HCEC 1CT (cell line): ENCODE measurements around the gene HRAS.

Experiments
- DNase-seq: peaks from one replicate; pipeline ENCODE4 v3.0.0-alpha.2; 2017

HRAS gene

GRCh38 chr11:553083-553987, 18.0 kb upstream of the HRAS start:
- no peak for DNase-seq

- no peak for DNase-seq
Observed at GRCh38 chr11:551596-551995, 16.2 kb upstream of the HRAS start.

GRCh38 chr11:551131-551530, 15.8 kb upstream of the HRAS start:
- DNase-seq: no peak

GRCh38 chr11:550746-551085, 15.3 kb upstream of the HRAS start:
- no peak for DNase-seq

- DNase-seq: no peak
Observed at GRCh38 chr11:550021-550745, 14.8 kb upstream of the HRAS start.

- DNase-seq: no peak
Observed at GRCh38 chr11:548700-549603, 13.6 kb upstream of the HRAS start.

GRCh38 chr11:545171-545570, 9.8 kb upstream of the HRAS start:
- no peak for DNase-seq

- no peak for DNase-seq
Observed at GRCh38 chr11:544817-545166, 9.4 kb upstream of the HRAS start.

GRCh38 chr11:541433-541885, 6.1 kb upstream of the HRAS start:
- no peak for DNase-seq

GRCh38 chr11:540583-541432, 5.4 kb upstream of the HRAS start:
- DNase-seq: no peak

GRCh38 chr11:539971-540481, 4.7 kb upstream of the HRAS start:
- no peak for DNase-seq

- DNase-seq: no peak
Observed at GRCh38 chr11:538431-539051, 3.2 kb upstream of the HRAS start.

- DNase-seq: no peak
Observed at GRCh38 chr11:537622-538430, 2.5 kb upstream of the HRAS start.

GRCh38 chr11:536841-537621, 1.7 kb upstream of the HRAS start, which contains the start of gene LRRC56:
Gene LRRC56, plus strand, starts transcription at chr11:537527. Its CDS starts 3,158 bp downstream, at chr11:540685.
- DNase-seq: peak; percentile 30

GRCh38 chr11:535210-535518, 212 bp downstream of the HRAS start:
- DNase-seq: no peak

GRCh38 chr11:534396-535209, 773 bp downstream of the HRAS start:
- DNase-seq: no peak

GRCh38 chr11:533586-534395, 1.6 kb downstream of the HRAS start:
- no peak for DNase-seq

- DNase-seq: no peak
Observed at GRCh38 chr11:532986-533585, 2.3 kb downstream of the HRAS start.
